ENCODE measurements around the gene OTUD6A. TPM values are rescaled to one million over a fixed set of nuclear protein-coding genes. Genes with fewer than 3 reads are reported as not detected.

The OTUD6A gene
- total RNA-seq, 2 donors from 2014 or later, result not detected

Other genes with a start within 250 kb of the OTUD6A start
- not detected for gene AWAT2, start 12.5 kb upstream of the OTUD6A start, total RNA-seq
- gene IGBP1, start 71.0 kb downstream of the OTUD6A start, total RNA-seq, result 10 to 100 TPM; 26.2 to 30.5 TPM
- not detected for gene DGAT2L6, start 115.0 kb downstream of the OTUD6A start, total RNA-seq
- gene AWAT1, start 172.2 kb downstream of the OTUD6A start, total RNA-seq, result not detected
- gene P2RY4, start 197.7 kb downstream of the OTUD6A start, total RNA-seq, result under 1 TPM; 0.36 to 0.40 TPM
- gene ARR3, start 205.9 kb downstream of the OTUD6A start, total RNA-seq, result not detected
- gene RAB41, start 219.7 kb downstream of the OTUD6A start, total RNA-seq, result not detected
- gene PDZD11, start 227.5 kb downstream of the OTUD6A start, total RNA-seq, result 10 to 100 TPM; 27.9 to 28.3 TPM
- 10 to 100 TPM; 17.2 to 29.8 TPM for gene KIF4A, start 227.6 kb downstream of the OTUD6A start, total RNA-seq